Measurements from ENCODE around the gene L3MBTL4.

DNA sequence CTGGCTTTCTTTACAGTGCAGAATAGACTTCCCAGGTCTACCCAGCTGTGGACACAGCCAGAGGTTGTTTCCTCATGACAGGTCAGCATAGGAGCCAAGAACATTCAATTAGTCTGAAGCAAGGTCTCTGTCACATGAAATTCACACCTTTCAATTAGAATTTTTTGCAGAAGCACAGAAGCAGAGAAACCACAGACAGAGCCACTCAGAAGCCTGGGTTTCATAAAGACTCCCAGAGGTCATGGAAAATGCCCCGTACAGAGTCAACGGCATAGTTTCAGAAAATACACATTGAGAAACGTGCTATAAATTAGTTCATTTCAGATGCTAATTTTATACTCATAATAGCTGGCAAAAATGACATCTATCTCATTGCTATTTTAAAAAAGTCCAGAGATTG, 432.4 kb downstream of the L3MBTL4 start:
- no peak for TF ChIP-seq NFIC (IDR thresholded peaks at IDR 0.05)
- no peak for TF ChIP-seq ZBTB7A (IDR thresholded peaks at IDR 0.05; ENCODE audit: low read depth)
- no peak for TF ChIP-seq TAF1 (IDR thresholded peaks at IDR 0.05; ENCODE audit: low read depth)
- no peak for TF ChIP-seq FOXM1 (IDR thresholded peaks at IDR 0.05; ENCODE audit: borderline replicate concordance, low read depth)
- no peak for TF ChIP-seq CEBPB (IDR thresholded peaks at IDR 0.05)
- TF ChIP-seq RAD21 (IDR thresholded peaks at IDR 0.05; ENCODE audit: low read depth), result no peak
- no peak for TF ChIP-seq TCF12 (IDR thresholded peaks at IDR 0.05; ENCODE audit: low read depth)
